ENCODE data around the gene NR2C1. TPM values are rescaled to one million over a fixed set of nuclear protein-coding genes. Genes with fewer than 3 reads are reported as not detected.

NR2C1 gene
- total RNA-seq, 6 donors from 2014 or later: 23.7 to 173 (median 41.8) TPM

GRCh38 chr12:95074766-95075165 is 1.3 kb upstream of the NR2C1 start:
- H3K4me3 ChIP-seq: no peak overlapping the region
- no peak overlapping the region for H3K27ac ChIP-seq
- H3K27me3 ChIP-seq: no peaks in the 10 kb centered on the region
- DNase-seq (no peak), ATAC-seq (ENCODE audit: low FRiP score in 2 of 2) (no peak)
- no peaks in the 10 kb centered on the region for H3K9me3 ChIP-seq
- TF ChIP-seq CTCF (IDR thresholded peaks at IDR 0.05) (no peak), POLR2A (IDR thresholded peaks at IDR 0.05) (no peak), EP300 (IDR thresholded peaks at IDR 0.05) (no peak), POLR2AphosphoS5 (IDR thresholded peaks at IDR 0.05) (no peak)
- 68 to 70% methylated on average over 5 of the region's 5 CpGs for WGBS, 2 donors
- peaks cover 6 to 24% (median 15%) of the 10 kb centered on the region in 4 donors for H3K4me1 ChIP-seq
- H3K36me3 ChIP-seq: peaks cover 0 to 2% (median 0%) of the 10 kb centered on the region in 4 donors

- TF ChIP-seq CTCF (IDR thresholded peaks at IDR 0.05): peak in 2 of 6 experiments; percentile 81 to 89
- no peak for TF ChIP-seq EP300 (IDR thresholded peaks at IDR 0.05)
- no peaks in the 10 kb centered on the region for H3K9me3 ChIP-seq
- peak overlapping the region in 3 of 4 donors; percentile 79 to 99 (median 82) for H3K4me3 ChIP-seq
- peak overlapping the region in 3 of 4 donors; percentile 88 to 94 (median 91) for H3K27ac ChIP-seq
- H3K27me3 ChIP-seq: no peaks in the 10 kb centered on the region
- ATAC-seq (ENCODE audit: low FRiP score in 2 of 2) (no peak), DNase-seq (peak in 1 of 2 donors; percentile 34)
- 60 to 64% methylated on average over 23 of the region's 23 CpGs for WGBS, 2 donors
- peaks cover 6 to 28% (median 15%) of the 10 kb centered on the region in 4 donors for H3K4me1 ChIP-seq
- H3K36me3 ChIP-seq: peaks cover 0 to 2% (median 0%) of the 10 kb centered on the region in 4 donors
These were observed 491 bp upstream of the NR2C1 start for GRCh38 chr12:95073698-95074520.

- TF ChIP-seq POLR2A (IDR thresholded peaks at IDR 0.05) (no peak), POLR2AphosphoS5 (IDR thresholded peaks at IDR 0.05) (no peak), EP300 (IDR thresholded peaks at IDR 0.05) (no peak), CTCF (IDR thresholded peaks at IDR 0.05) (no peak)
- H3K9me3 ChIP-seq: no peaks in the 10 kb centered on the region
- ATAC-seq (ENCODE audit: low FRiP score in 2 of 2): no peak
- 87 to 91% methylated on average over 1 of the region's 1 CpG for WGBS, 2 donors
- peaks cover 6 to 28% (median 15%) of the 10 kb centered on the region in 4 donors for H3K4me1 ChIP-seq
- peaks cover 0 to 19% (median 5%) of the 10 kb centered on the region in 4 donors for H3K36me3 ChIP-seq
- H3K4me3 ChIP-seq: no peak overlapping the region
- H3K27me3 ChIP-seq: no peaks in the 10 kb centered on the region
- no peak for DNase-seq
- H3K27ac ChIP-seq: no peak overlapping the region
These were observed 3.0 kb downstream of the NR2C1 start for GRCh38 chr12:95070378-95070777.

DNA sequence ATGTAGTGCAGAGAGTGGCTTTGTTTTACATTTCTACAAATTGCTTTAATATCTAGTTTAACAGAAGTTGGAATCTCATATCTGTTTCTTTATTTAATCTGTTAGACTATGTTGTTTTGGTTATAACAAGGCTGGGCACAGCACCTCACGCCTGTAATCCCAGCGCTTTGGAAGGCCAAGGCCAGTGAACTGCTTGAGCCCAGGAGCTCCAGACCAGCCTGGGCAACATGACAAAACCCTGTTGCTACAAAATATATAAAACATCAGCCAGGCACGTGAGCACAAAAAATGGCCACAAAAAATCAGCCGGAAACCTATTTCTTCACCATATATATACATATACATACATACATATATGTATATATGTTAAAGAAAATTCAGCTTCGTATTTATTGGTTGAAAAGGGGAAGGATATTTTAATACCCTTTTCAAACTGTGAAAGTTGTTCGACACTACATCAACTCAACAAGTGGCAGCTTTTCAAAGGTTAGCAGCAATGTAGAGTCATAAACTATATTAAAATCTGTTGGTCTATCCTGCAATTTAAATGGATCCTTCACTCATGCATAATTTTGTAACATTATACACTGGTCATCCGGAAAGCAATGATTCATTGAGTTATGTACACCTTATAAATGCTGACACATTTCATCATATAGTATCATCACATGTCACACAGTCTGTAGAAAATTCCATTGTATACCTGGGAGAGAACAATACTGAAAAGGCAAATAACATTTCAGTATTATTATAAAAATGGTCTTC is 7.1 kb downstream of the NR2C1 start:
- ATAC-seq (ENCODE audit: low FRiP score in 2 of 2) (no peak), DNase-seq (no peak)
- TF ChIP-seq POLR2AphosphoS5 (IDR thresholded peaks at IDR 0.05) (no peak), CTCF (IDR thresholded peaks at IDR 0.05) (no peak), EP300 (IDR thresholded peaks at IDR 0.05) (no peak), POLR2A (IDR thresholded peaks at IDR 0.05) (no peak)
- Histone ChIP-seq H3K4me1 (peaks cover 0 to 9% (median under 1%) of the 10 kb centered on the region in 4 donors), H3K4me3 (no peak overlapping the region), H3K27me3 (no peaks in the 10 kb centered on the region), H3K9me3 (no peaks in the 10 kb centered on the region), H3K27ac (no peak overlapping the region), H3K36me3 (peaks cover 9 to 49% (median 26%) of the 10 kb centered on the region in 4 donors)
- 90% methylated on average over 7 of the region's 7 CpGs for WGBS, 2 donors
